Keratinocyte (primary cell): ENCODE results near the gene UNC119B. TPM values are rescaled to one million over a fixed set of nuclear protein-coding genes. Genes with fewer than 3 reads are reported as not detected.
"Not testable (repeated sequence)": the region's sequence is repeated elsewhere in the genome, so short reads cannot be mapped to it uniquely, and the experiment has no call there.

Source experiments
- DNase-seq: peaks from one replicate; pipeline ENCODE4 v3.0.0-alpha.2; 2011; ENCODE audit warnings: low read depth, missing footprints, low spot score
- FAIRE-seq: peaks from 2 replicates; lab custom pipeline; 2011; peaks lifted over from hg19 to GRCh38; lab: Jason Lieb, UNC
- H2AFZ ChIP-seq: 2 replicates; pipeline ENCODE4 v1.6.0; 2012; ENCODE audit warnings: low read length, control low read depth, inconsistent platforms; ENCODE audit not compliant: control insufficient read depth
- H3K27ac ChIP-seq: 2 replicates; pipeline ENCODE4 v1.5.1; 2011; ENCODE audit warnings: low read length; ENCODE audit not compliant: control insufficient read depth, insufficient read depth
- H3K27me3 ChIP-seq: 3 replicates; pipeline ENCODE4 v1.6.0; 2011; ENCODE audit warnings: low read length; ENCODE audit not compliant: control insufficient read depth, insufficient read depth; ENCODE audit errors: extremely low read depth
- H3K36me3 ChIP-seq, 2 experiments: 2 replicates in 1 of 2; 3 replicates in 1 of 2; pipeline ENCODE4 v1.5.1; 2011; ENCODE audit warnings: low read length in 2 of 2, mild to moderate bottlenecking in 1 of 2; ENCODE audit not compliant: control insufficient read depth in 2 of 2, insufficient read depth in 2 of 2; ENCODE audit errors: extremely low read depth in 1 of 2
- H3K4me1 ChIP-seq: 3 replicates; pipeline ENCODE4 v1.5.1; 2011; ENCODE audit warnings: low read length; ENCODE audit not compliant: control insufficient read depth, insufficient read depth; ENCODE audit errors: extremely low read depth
- H3K4me2 ChIP-seq: 3 replicates; pipeline ENCODE4 v1.6.0; 2011; ENCODE audit warnings: low read depth, low read length; ENCODE audit not compliant: control insufficient read depth, insufficient read depth; ENCODE audit errors: extremely low read depth
- H3K4me3 ChIP-seq, 3 experiments: fragments of 200-600 bp in 1 of 3; sonication (generic) in 1 of 3; 2 replicates in 2 of 3; 3 replicates in 1 of 3; pipeline ENCODE4 v1.5.1; 2011 to 2016; ENCODE audit warnings: low read length in 3 of 3, mild to moderate bottlenecking in 3 of 3, control low read depth in 2 of 3, inconsistent platforms in 1 of 3, low read depth in 1 of 3, mixed read lengths in 1 of 3, mixed run types in 1 of 3, moderate library complexity in 1 of 3; ENCODE audit not compliant: control insufficient read depth in 2 of 3, insufficient read depth in 2 of 3; ENCODE audit errors: extremely low read depth in 1 of 3
- H3K79me2 ChIP-seq: 2 replicates; pipeline ENCODE4 v1.6.0; 2012; ENCODE audit warnings: low read length; ENCODE audit not compliant: control insufficient read depth, insufficient read depth
- H3K9ac ChIP-seq: 3 replicates; pipeline ENCODE4 v1.6.0; 2011; ENCODE audit warnings: low read length; ENCODE audit not compliant: control insufficient read depth, insufficient read depth; ENCODE audit errors: extremely low read depth
- H3K9me1 ChIP-seq: 3 replicates; pipeline ENCODE4 v1.6.0; 2011; ENCODE audit warnings: low read length; ENCODE audit not compliant: control insufficient read depth, insufficient read depth; ENCODE audit errors: extremely low read depth
- H3K9me3 ChIP-seq: 2 replicates; pipeline ENCODE4 v1.5.1; 2012; ENCODE audit warnings: low read depth, low read length; ENCODE audit not compliant: control insufficient read depth
- H4K20me1 ChIP-seq: 3 replicates; pipeline ENCODE4 v1.6.0; 2011; ENCODE audit warnings: low read length; ENCODE audit not compliant: control insufficient read depth, insufficient read depth; ENCODE audit errors: extremely low read depth
- CTCF ChIP-seq, 3 experiments: IDR thresholded peaks in 1 of 3; conservative IDR thresholded peaks in 1 of 3; optimal IDR thresholded peaks in 1 of 3; 2 replicates in 2 of 3; 3 replicates in 1 of 3; pipeline versions ENCODE3 to v1.5.1; 2011; ENCODE audit warnings: low read length in 3 of 3, mild to moderate bottlenecking in 3 of 3, moderate library complexity in 2 of 3, control low read depth in 1 of 3, inconsistent platforms in 1 of 3; ENCODE audit not compliant: insufficient read depth in 2 of 3; ENCODE audit errors: extremely low read depth in 1 of 3
- EZH2 ChIP-seq: IDR thresholded peaks from one replicate; pipeline ENCODE4 v1.6.1; 2012; ENCODE audit warnings: inconsistent platforms, mild to moderate bottlenecking, low read length, moderate library complexity
- dilution Hi-C: fragments of 300-500 bp; cut with MboI; formaldehyde crosslinking; loops from one replicate; pipeline ENCODE4 v1.7.0; 2020; ENCODE audit warnings: low sequenced_read_pairs; ENCODE audit not compliant: extremely low pct_ligation_motif_present
- polyA plus RNA-seq, 5 experiments: library from polyadenylated mRNA; depleted of rRNA in 3 of 5; stranded (reverse) in 3 of 5; stranded (forward) in 1 of 5; unstranded in 1 of 5; fragments of >200 nt; gene quantifications; 1 replicate in 1 of 5; 2 replicates in 3 of 5; 3 replicates in 1 of 5; pipeline versions ENCODE4 v1.2.1 to v1.2.3, GENCODE V29; 2011 to 2012; ENCODE audit warnings: missing spikeins in 2 of 5, low read depth in 1 of 5, low replicate concordance in 1 of 5

UNC119B gene
- polyA plus RNA-seq, 1 donor (not counting 4 experiments of a cell fraction or from before 2014, with no cell fraction given) = 22.0 TPM

GRCh38 chr12:120726961-120727360, 16.7 kb downstream of the UNC119B start:
- Histone ChIP-seq H3K9ac (no peak overlapping the region), H3K79me2 (no peaks in the 10 kb centered on the region), H3K27ac (no peak overlapping the region), H3K9me3 (no peaks in the 10 kb centered on the region), H3K36me3 (peaks cover 10 to 12% of the 10 kb centered on the region in 2 experiments), H3K4me2 (no peak overlapping the region), H2AFZ (no peak overlapping the region), H3K9me1 (no peaks in the 10 kb centered on the region), H3K4me3 (no peak overlapping the region), H4K20me1 (no peaks in the 10 kb centered on the region), H3K4me1 (peaks cover 9% of the 10 kb centered on the region), H3K27me3 (no peaks in the 10 kb centered on the region)
- FAIRE-seq = no peak
- DNase-seq = no peak
- no peak for TF ChIP-seq CTCF (optimal IDR thresholded peaks at IDR 0.05 in 1 of 3, IDR thresholded peaks at IDR 0.05 in 1 of 3, conservative IDR thresholded peaks at IDR 0.05 in 1 of 3; ENCODE audit: extremely low read depth in 1 of 3, insufficient read depth in 2 of 3, low read length in 3 of 3)
- no peak for TF ChIP-seq EZH2
- dilution Hi-C loops = no loop called here

- H3K9me3 ChIP-seq, H3K9me1 ChIP-seq, H3K4me2 ChIP-seq, dilution Hi-C loops, H4K20me1 ChIP-seq, H3K4me1 ChIP-seq, H3K27ac ChIP-seq, H3K9ac ChIP-seq, DNase-seq, H3K27me3 ChIP-seq, H3K4me3 ChIP-seq, FAIRE-seq, H3K79me2 ChIP-seq, H3K36me3 ChIP-seq, H2AFZ ChIP-seq: not testable (repeated sequence)
These were observed 21.9 kb downstream of the UNC119B start for GRCh38 chr12:120732198-120732597.

GRCh38 chr12:120733574-120733973, 23.3 kb downstream of the UNC119B start:
- dilution Hi-C loops = no loop called here

More at GRCh38 chr12:120733574-120733973, 23.3 kb downstream of the UNC119B start:
- no peaks in the 10 kb centered on the region for H3K9me1 ChIP-seq
- no peak overlapping the region for H3K4me3 ChIP-seq
- H3K27ac ChIP-seq = no peak overlapping the region
- H3K36me3 ChIP-seq = peaks cover 0 to 1% of the 10 kb centered on the region in 2 experiments
- H3K79me2 ChIP-seq = no peaks in the 10 kb centered on the region
- no peak for DNase-seq
- FAIRE-seq = no peak
- H3K4me1 ChIP-seq = no peaks in the 10 kb centered on the region
- no peaks in the 10 kb centered on the region for H3K9me3 ChIP-seq
- no peak overlapping the region for H3K9ac ChIP-seq
- H2AFZ ChIP-seq = no peak overlapping the region
- H4K20me1 ChIP-seq = no peaks in the 10 kb centered on the region
- no peaks in the 10 kb centered on the region for H3K27me3 ChIP-seq
- no peak for TF ChIP-seq CTCF (optimal IDR thresholded peaks at IDR 0.05 in 1 of 3, IDR thresholded peaks at IDR 0.05 in 1 of 3, conservative IDR thresholded peaks at IDR 0.05 in 1 of 3; ENCODE audit: extremely low read depth in 1 of 3, insufficient read depth in 2 of 3, low read length in 3 of 3)
- TF ChIP-seq EZH2 = no peak
- H3K4me2 ChIP-seq = no peak overlapping the region
